Right atrium auricular region (tissue), 2 donors: Measurements from ENCODE around the gene KIAA0040. TPM values are rescaled to one million over a fixed set of nuclear protein-coding genes. Genes with fewer than 3 reads are reported as not detected.

Experiments used
- DNase-seq: peaks from one replicate; pipeline ENCODE4 v3.0.0-alpha.2; 2019; ENCODE audit warnings: low spot score
- H3K27ac ChIP-seq, 2 donors: fragments of 200-600 bp; sonication (generic); 1 replicate in 1 of 2; 2 replicates in 1 of 2; pipeline ENCODE4 v1.5.1; 2016 to 2019
- H3K27me3 ChIP-seq, 2 donors: fragments of 200-600 bp; sonication (generic); one replicate each; pipeline versions ENCODE4 v1.5.1 to v1.6.0; 2017 to 2019
- H3K36me3 ChIP-seq: fragments of 200-600 bp; sonication (generic); one replicate; pipeline ENCODE4 v1.5.1; 2016
- H3K4me1 ChIP-seq, 2 donors: fragments of 200-600 bp; sonication (generic); one replicate each; pipeline versions ENCODE4 v1.5.1 to v1.6.0; 2017 to 2019
- H3K4me3 ChIP-seq, 2 donors: fragments of 200-600 bp; sonication (generic); 1 replicate in 1 of 2; 2 replicates in 1 of 2; pipeline ENCODE4 v1.5.1; 2017 to 2019; ENCODE audit warnings: mild to moderate bottlenecking in 1 of 2, moderate library complexity in 1 of 2
- H3K9me3 ChIP-seq, 2 donors: fragments of 200-600 bp; sonication (generic); one replicate each; pipeline ENCODE4 v1.5.1; 2019
- CTCF ChIP-seq, 2 donors: fragments of 200-600 bp; sonication (generic); IDR thresholded peaks; one replicate each; pipeline ENCODE4 v1.5.1; 2019; ENCODE audit warnings: antibody characterized with exemption in 2 of 2
- total RNA-seq, 2 donors: library from RNA; depleted of rRNA; stranded (reverse); fragments of >200 nt; gene quantifications; one replicate each; pipeline ENCODE4 v1.1.0, GENCODE V29; 2016

The KIAA0040 gene
- total RNA-seq, 2 donors from 2014 or later: 11.9 to 37.3 TPM

DNA sequence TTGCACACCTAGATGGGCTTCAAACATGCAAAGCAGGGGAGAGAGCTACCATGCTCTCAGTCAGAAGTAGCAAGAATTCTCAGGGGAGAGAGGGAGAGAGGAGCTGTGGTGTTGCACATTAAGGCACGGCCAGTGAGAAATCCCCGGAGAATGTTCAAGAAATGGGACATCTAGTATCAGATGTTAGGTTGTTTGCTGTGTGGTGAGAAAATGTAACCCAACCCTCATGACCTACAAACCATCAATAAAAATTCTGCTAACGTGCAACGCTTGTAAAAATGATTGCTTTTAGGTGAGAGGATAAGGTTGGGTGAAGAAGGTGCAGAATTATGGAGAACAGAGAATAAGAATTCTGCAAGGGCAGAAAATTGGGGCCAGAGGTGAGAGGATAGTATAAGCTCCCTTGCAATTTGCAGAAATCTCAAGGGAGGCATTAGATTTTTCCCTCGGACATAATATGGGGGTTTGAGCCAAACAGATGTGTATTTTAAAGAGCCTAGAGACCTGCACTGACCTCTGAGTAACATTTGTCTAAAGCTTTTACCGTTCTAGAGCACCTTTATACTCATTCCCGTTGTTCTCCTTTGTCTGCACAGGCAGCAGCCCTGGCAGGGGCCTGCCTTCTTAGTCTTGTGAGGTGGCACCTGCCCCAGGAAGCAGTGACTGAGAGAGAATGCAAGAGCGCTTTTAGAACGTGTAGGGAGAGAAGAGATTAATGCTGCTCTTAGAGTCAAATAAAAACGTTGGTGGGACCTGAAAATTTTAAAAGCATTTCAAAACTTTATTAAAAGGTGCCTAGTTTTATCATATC lies 25.4 kb upstream of the KIAA0040 start:
- Histone ChIP-seq H3K4me3 (no peak overlapping the region), H3K36me3 (no peaks in the 10 kb centered on the region), H3K27me3 (no peaks in the 10 kb centered on the region), H3K4me1 (peaks cover 0 to 29% of the 10 kb centered on the region in 2 donors), H3K9me3 (peaks cover 0 to 9% of the 10 kb centered on the region in 2 donors), H3K27ac (no peak overlapping the region)
- TF ChIP-seq CTCF (IDR thresholded peaks at IDR 0.05): no peak
- no peak for DNase-seq

- DNase-seq: no peak
- no peak for TF ChIP-seq CTCF (IDR thresholded peaks at IDR 0.05)
- no peak overlapping the region for H3K4me3 ChIP-seq
- H3K4me1 ChIP-seq: peaks cover 0 to 22% of the 10 kb centered on the region in 2 donors
- no peaks in the 10 kb centered on the region for H3K36me3 ChIP-seq
- no peak overlapping the region for H3K27ac ChIP-seq
- H3K9me3 ChIP-seq: peaks cover 0 to 9% of the 10 kb centered on the region in 2 donors
- H3K27me3 ChIP-seq: no peaks in the 10 kb centered on the region
These were observed 23.9 kb upstream of the KIAA0040 start for GRCh38 chr1:175216444-175216843.

DNA sequence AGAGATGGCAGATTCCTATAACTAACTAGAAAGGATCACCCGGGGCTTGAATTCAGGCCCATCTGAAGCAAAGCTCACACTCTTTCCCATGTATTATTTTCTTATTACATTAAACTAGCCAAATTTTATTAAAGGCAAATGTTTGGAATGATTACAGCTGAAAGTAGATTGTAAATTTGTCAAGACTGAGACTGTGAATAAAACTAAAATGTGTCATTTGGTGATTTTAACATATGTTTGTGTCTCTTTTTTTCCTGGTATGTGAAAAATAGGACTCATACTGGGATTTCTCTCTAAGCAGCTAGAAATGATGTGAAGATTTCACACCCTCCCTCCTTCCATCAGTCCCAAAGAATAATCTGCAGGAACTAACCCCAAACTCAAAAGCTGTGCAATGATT lies 19.1 kb upstream of the KIAA0040 start:
- H3K4me3 ChIP-seq: no peak overlapping the region
- no peaks in the 10 kb centered on the region for H3K36me3 ChIP-seq
- H3K27ac ChIP-seq: no peak overlapping the region
- no peaks in the 10 kb centered on the region for H3K27me3 ChIP-seq
- H3K9me3 ChIP-seq: peaks cover 0 to 9% of the 10 kb centered on the region in 2 donors
- no peak for TF ChIP-seq CTCF (IDR thresholded peaks at IDR 0.05)
- no peaks in the 10 kb centered on the region for H3K4me1 ChIP-seq
- DNase-seq: no peak

DNA sequence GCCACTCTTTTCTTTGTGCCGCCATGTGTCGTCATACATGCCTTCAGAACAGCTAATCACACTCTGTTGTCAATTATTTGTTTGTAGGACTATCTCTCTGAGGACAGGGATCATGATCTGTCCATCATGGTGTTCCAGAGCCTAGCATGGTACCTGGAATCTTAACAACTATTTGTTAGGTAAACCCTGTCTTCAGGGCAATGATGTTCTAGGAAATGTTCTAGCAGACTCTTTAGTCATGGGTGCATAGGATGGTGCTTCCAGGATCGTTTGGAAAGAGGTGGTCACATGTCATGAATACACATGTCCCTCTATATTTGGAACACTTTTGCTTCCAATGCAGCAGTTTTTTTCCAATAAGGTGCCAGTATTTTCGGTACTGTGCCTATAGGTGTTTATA lies 18.2 kb upstream of the KIAA0040 start:
- Histone ChIP-seq H3K9me3 (peaks cover 0 to 9% of the 10 kb centered on the region in 2 donors), H3K36me3 (no peaks in the 10 kb centered on the region), H3K4me1 (no peaks in the 10 kb centered on the region), H3K27me3 (no peaks in the 10 kb centered on the region), H3K4me3 (no peak overlapping the region), H3K27ac (no peak overlapping the region)
- no peak for TF ChIP-seq CTCF (IDR thresholded peaks at IDR 0.05)
- DNase-seq: no peak

DNA sequence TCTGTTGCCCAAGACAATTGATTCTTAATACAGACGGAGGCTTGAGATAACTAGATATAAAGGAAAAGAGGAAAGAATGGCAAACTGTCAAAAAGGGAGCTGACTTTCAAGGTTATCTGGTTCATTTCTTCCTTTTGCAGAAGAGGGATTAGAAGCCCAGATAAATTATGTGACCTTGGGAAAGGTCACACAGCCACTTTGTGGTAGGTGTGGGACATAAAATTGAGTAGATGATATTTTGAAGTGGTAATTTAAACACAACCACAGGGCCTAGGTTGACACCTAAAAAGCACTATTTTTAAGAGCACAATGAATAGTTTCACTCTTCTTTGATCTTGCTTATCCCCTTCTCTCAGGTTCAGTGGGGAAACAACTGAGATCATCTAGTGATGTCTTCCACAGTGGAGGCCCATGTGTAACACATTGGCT lies 16.9 kb upstream of the KIAA0040 start:
- no peak for TF ChIP-seq CTCF (IDR thresholded peaks at IDR 0.05)
- no peak overlapping the region for H3K27ac ChIP-seq

More for the DNA sequence above, 16.9 kb upstream of the KIAA0040 start:
- Histone ChIP-seq H3K36me3 (no peaks in the 10 kb centered on the region), H3K4me1 (no peaks in the 10 kb centered on the region), H3K27me3 (no peaks in the 10 kb centered on the region), H3K9me3 (peaks cover 0 to 9% of the 10 kb centered on the region in 2 donors), H3K4me3 (no peak overlapping the region)
- DNase-seq: no peak
